NAMALWA (cell line): ENCODE data around the gene EIF2AK2.

Source experiments
- DNase-seq: peaks from one replicate; pipeline ENCODE4 v3.0.0-alpha.2; 2015; ENCODE audit warnings: low spot score

The EIF2AK2 gene

DNA sequence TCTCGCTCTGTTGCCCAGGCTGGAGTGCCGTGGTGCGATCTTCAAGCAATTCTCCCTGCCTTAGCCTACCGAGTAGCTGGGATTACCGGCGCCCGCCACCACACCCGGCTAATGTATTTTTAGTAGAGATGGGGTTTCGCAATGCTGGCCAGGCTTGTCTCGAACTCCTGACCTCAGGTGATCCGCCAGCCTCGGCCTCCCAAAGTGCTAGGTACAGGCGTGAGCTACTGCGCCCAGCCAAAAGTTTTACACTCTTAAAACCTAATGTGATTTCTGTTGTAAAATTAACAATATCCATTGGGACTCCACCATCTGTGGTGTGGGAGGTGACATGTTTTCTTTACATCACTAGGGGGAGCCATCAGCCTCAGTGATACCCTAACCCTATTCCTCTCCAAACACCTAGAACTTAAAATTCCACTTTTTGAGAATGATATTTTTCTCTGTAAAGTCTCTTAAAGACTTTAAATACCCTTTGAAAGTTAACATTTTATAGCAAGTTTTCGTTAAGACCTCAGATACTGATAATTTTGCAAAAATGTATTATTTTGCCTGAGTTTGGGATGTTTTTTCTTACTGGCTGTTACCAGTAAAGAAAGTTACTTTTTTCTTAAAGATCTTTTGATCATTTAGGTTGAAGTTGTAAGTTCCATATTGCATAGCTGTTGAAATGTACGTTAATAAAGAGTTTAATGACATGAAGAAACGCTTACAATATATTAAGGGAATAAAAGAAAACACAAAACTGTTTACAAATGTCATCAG is 11.6 kb upstream of the EIF2AK2 start:
- peak; percentile 73 for DNase-seq

- DNase-seq, result no peak
Measured at GRCh38 chr2:37167636-37168180, 10.9 kb upstream of the EIF2AK2 start.

GRCh38 chr2:37164757-37165156 is 8.0 kb upstream of the EIF2AK2 start:
- no peak for DNase-seq

GRCh38 chr2:37156071-37156856 is 516 bp downstream of the EIF2AK2 start:
- DNase-seq, result peak; percentile 47

DNA sequence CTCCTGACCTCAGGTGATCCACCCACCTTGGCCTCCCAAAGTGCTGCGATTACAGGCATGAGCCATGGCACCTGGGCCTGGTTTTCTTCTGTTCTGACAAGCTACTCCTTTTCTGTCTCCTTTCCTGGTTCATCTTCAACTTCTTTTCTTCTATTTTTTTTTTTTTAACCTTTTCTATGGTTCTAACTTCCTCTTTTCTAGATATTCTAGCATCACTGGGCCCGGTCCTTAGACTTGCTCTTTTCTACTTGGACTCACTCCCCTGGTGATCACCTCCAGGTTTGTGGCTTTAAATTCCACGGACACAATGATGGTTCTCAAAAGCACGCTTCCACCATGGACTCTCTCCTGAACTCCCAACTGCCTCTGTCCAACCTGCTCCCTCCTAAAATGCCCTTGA is 2.0 kb downstream of the EIF2AK2 start:
- peak; percentile 24 for DNase-seq

GRCh38 chr2:37153224-37153623 is 3.6 kb downstream of the EIF2AK2 start:
- DNase-seq, result no peak

GRCh38 chr2:37149626-37150322 is 7.0 kb downstream of the EIF2AK2 start:
- no peak for DNase-seq

GRCh38 chr2:37148325-37148724 is 8.5 kb downstream of the EIF2AK2 start:
- no peak for DNase-seq

DNA sequence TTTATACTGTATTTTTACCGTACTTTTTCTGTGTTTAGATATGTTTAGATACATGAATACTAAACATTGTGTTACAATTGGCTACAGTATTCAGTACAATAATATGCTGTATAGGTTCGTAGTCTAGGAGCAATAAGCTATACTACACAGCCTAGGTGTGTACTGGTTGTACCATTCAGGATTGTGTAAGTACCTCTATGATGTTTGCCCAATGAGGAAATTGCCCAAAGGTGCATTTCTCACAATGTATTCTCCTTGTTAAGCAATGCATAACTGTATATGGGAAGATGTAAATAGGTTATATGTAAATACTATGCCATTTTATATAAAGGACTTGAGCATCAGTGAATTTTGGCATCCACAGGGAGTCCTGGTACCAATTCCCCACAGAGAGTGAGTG is 10.7 kb downstream of the EIF2AK2 start:
- DNase-seq, result no peak

GRCh38 chr2:37143974-37144373 is 12.8 kb downstream of the EIF2AK2 start:
- no peak for DNase-seq

DNA sequence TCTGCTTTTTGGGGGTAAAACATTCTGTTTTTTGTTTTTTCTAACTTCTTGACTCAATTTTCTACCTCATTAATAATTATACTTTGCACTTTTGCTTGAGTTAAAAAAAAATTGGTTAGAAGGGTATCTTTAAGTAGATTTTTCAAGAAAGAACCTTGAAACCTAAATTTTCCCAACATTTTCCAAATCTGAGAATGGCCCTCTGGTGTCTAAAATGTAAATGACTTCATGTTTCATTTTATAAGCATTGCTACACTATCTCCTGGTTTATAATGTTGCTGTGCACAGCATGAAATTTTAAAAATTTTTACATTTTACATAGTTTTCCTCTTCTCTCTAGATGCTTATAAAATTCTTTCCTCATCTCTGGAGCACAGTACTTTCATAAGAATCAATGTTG is 14.2 kb downstream of the EIF2AK2 start:
- no peak for DNase-seq

DNA sequence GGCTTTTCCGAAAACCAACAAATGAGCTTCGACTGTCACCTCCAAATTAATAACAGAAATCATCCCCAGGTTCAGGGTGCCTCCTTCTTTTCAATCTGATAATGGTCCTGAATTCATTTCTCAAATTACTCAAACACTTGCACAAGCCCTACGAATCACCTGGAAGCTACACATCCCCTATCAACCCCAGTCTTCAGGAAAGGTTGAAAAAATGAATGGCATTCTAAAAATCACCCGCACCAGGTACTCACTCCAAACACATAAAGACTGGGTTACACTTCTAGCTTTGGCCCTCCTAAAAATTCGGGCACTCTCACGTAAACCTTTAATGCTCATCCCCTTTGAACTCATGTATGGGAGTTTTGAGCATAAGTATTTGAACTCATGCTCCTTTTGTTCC is 23.9 kb downstream of the EIF2AK2 start:
- DNase-seq, result no peak

DNA sequence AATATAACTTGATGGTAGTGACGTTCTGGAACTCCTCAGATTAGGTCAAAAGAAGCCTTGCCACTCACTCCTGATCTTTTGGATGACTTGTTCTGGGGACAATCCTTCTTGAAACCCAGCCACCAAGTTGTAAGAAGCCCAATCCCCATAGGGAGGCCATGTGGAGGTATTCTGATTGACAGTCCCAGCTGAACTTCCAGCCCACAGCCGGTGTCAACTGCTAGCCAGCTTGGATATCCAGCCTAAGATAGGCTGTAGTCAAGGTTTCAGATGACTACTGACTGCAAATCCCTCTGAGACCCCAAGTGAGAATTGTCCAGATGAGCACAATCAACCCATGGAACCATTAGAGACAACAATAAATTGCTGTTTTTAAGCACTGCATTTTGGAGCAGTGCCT is 31.4 kb downstream of the EIF2AK2 start:
- no peak for DNase-seq

GRCh38 chr2:37119157-37119556 is 37.6 kb downstream of the EIF2AK2 start:
- no peak for DNase-seq

DNA sequence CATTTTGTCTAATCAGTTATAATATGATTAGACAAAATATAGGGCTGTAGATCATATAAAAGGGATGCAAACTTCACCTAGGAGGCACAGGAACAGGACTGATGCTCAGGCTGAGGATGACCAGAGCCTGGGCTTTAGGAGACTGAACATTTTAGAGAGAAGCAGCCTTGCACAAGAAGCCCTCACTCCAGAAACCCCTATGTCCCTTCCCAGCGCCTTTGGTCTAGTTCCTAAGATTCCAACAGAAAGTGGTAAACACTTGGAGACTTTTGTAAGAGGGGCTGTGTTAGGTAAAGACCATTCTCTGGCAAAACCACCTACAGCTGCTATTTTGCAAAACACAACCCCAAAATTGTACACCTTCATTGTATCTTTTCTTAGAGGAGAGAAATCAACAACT is 39.2 kb downstream of the EIF2AK2 start:
- DNase-seq, result no peak

- no peak for DNase-seq
Measured at GRCh38 chr2:37111958-37112357, 44.8 kb downstream of the EIF2AK2 start.

DNA sequence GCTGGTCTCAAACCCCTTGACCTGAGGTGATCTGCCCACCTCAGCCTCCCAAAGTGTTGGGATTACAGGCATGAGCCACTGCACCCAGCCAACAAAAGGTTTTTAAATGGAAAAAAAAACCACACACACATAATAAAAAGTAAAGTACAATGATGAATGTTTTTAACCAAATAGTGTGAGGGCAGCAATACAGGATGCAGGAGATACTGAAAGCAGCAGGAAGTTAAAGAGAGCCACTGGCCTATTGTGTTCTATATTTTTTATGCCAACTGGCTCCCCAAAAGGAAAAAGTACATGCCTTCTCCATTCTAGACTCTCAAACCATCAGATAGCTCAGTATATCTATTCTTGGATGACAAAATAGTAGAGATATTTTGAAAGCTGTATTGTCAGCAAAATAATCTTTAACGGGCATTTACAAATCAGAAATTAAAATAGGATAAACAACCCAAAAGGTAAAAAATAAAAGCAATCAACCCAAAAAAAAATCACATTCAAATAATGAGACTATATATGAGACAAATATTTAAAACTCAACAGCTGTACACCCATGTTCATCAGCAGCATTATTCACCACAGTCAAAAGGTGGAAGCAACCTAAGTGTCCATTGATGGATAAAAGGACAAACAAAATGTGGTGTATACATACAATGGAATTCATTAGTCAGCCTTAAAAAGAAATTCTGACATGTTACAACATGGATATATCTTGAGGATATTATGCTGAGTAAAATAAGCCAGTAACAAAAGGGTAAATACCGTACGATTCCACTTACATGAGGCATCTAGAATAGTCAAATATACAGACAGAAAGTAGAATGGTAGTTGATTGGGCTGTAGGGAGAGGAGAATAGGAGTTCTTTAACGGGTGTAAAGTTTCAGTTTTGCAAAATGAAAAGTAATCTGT is 46.2 kb downstream of the EIF2AK2 start:
- no peak for DNase-seq

GRCh38 chr2:37109523-37109922 is 47.3 kb downstream of the EIF2AK2 start:
- no peak for DNase-seq

DNA sequence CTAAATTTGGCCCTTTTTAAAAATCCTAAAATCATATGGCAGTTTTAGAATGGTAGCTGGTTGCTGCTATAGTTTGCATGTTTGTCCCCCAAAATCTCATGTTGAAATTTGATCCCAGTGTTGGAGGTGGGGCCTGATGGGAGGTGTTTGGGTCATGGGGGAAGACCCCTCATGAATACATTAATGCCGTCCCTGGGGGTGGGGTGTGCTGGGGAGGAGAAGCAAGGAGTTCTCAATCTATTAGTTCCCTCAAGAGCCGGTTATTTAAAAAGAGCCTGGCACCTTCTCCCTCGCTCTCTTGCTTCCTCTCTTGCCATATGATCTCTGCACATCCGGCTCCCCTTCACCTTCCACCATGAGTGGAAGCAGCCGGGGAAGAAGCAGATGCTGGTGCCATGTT is 51.6 kb downstream of the EIF2AK2 start:
- no peak for DNase-seq

DNA sequence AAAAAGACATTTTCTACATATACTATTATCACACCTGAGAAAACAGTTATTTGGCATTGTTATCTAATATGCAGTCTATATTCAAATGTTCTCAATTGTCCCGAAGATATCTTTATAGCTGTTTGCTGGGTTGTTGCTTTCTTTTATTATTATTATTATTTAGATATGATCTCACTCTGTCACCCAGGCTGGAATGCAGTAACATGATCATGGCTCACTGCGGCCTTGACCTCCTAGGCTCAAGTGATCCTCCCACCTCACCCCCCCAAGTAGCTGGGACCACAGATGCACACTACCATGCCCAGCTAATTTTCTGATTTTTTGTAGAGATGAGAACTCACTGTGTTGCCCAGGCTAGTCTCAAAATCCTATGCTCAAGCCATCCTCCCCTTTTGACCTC is 52.6 kb downstream of the EIF2AK2 start:
- DNase-seq, result no peak

GRCh38 chr2:37102588-37102987 is 54.2 kb downstream of the EIF2AK2 start:
- DNase-seq, result no peak

DNA sequence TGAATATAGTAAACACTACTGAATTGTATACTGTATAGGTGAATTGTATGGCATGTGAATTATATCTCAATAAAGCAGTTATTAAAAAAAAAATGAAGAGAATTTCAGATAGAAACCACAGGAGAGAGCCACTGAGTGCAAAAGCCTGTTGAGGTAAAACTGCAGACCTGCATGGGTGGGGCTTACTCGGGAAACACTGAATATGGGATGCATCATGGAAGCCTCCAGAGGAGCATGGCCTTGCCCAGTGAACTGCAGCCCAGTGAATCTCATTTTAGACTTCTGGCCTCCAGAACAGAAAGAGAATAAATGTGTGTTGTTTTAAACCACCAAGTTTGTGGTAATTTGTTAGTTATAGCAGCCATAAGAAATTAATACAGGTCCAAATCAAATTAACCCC is 56.7 kb downstream of the EIF2AK2 start:
- DNase-seq, result no peak
